Stimulated activated CD8-positive, alpha-beta memory T cell treated with anti-CD3 and anti-CD28 coated beads, Interleukin-12 subunit alpha, Interleukin-12 subunit beta, amount 100 ng/mL, for 24 hours (primary cell): ENCODE data around the gene KCNG2.

Experiments
- DNase-seq: peaks from one replicate; pipeline ENCODE4 v3.0.0-alpha.2; 2020; ENCODE audit errors: extremely low read depth

Gene KCNG2

DNA sequence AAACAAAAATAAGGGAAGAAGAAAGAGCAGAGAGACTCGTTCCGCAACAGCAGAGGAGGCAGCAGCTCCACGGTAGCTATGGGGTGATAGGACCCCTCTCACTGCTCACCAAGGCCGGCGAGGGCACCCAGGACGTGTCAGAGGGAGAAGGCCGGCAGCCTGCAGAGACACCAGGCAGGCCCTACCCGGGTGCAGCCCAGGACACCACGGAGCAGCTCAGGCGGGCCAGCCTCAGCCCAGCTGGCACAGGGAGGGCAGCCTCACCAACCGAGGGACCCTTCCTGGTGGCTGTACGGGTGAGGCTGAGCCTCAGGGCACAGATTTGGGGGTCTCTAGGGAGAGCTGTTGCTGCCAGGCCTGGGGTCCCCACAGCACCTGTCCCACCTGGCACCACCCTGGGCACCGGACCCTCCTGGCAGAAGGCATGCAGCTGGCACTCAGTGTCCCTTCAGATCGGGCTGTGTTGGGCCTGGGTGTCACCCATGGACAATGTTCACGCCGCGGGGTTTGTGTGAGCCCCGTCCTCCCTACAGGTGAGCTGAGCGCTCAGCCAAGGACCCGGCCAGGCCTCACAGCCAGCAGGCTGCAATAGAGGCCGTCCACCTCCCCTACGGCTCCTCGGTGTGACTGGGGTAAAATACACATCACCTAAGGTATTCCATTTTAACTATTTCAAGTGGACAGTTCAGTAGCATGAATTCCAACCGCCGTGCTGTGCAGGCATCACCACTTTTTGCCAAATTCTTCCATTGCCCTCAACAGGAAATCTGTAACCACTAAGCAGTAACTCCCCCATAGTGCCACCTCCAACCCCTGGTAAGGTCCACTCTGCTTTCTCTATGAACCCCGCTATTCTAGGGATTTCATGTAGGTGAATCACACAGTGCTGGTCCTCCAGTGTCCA is 21.6 kb downstream of the KCNG2 start:
- DNase-seq, result no peak

DNA sequence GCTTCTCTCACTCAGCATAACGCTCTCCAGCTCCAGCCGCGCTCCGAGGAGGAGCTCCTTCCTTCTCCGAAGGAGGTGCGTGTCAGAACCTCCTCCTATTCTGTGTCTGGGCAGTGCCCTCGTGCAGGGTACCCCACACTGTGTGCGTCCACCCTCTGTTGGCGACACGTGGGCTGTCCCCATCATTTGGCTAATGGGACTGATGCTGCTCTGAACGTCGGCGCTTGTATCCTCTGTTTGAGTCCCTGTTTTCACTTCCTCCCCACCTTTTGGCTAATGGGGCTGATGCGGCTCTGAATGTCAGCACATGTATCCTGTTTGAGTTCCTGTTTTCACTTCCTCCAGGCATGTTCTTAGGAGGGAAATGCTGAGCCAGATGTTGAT is 22.2 kb downstream of the KCNG2 start:
- no peak for DNase-seq

DNA sequence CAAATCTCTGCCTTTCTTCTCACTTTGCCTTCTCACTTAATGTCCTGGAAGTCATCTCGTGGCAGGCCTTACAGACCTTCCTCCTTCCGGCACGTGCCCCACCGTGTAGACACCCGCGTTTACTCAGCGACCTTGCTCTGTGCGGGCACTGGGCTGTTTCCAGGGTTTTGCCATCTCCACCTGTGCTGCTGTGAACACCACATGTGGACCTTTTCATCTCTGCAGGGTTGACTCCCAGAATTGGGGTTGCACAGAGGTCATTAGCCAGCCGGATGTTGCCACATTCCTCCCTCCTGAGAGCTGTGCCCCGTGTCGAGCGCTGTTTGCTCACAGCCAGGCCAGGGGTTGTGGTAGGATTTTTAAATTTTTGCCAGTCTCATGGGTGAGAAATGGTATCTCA is 25.4 kb downstream of the KCNG2 start:
- DNase-seq, result no peak

DNA sequence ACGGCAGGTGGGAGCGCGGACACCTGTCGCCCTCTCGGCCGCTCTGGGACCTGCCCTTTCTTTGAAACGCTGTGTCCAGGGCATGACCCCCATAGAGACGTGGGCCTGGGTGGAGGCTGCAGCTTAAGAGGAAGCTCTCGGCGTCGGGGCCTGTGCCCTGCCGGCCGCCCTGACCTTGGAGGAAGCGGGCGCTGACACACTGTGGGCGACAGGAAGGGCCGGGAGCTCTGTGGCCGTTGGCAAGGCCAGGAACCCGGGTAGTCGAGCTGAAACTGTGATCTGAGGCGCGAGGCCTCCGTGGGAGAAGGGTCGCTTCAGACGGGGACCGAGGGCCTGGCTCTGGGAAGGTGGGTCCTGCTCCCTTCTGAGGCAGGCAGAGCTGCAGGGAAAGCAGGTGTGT is 28.2 kb downstream of the KCNG2 start:
- no peak for DNase-seq

DNA sequence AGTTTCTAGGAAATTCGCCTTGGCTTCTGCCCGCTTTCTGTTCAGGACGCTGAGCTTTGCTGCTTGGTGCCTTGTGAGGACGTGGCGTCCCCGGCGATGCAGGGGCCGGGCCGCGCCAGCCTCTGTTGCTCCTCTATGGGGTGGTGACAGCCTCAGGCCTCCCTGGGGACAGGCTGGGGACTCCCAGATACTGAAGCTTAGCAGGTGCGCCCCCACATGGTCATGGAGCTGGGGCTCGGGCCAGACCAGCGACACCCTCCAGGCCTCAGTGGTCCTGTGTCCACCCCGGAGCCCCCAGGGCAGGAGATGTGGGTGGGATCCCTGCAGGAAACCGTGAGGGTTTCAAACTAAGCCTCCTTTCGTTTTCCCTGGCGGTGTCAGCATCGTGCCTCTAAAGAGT is 29.2 kb downstream of the KCNG2 start:
- DNase-seq, result no peak

DNA sequence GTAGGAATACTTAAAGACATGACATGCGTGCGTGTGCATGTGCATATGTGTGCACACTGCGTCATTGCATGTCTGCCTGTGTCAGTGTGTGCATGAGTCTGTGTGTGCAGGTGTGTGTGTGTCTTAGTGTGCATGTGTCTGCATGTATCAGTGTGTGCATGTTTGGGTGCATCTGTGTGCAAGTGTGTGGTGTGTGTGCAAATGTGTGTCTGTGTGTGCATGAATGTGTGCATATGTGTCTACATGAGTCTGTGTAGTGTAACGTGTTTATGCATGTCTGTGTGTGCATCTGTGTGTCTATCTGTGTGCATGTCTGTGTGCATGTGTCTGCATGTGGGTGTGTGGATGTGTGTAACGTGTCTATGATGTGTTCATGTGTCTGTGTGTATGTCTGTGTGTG is 30.5 kb downstream of the KCNG2 start:
- no peak for DNase-seq

DNA sequence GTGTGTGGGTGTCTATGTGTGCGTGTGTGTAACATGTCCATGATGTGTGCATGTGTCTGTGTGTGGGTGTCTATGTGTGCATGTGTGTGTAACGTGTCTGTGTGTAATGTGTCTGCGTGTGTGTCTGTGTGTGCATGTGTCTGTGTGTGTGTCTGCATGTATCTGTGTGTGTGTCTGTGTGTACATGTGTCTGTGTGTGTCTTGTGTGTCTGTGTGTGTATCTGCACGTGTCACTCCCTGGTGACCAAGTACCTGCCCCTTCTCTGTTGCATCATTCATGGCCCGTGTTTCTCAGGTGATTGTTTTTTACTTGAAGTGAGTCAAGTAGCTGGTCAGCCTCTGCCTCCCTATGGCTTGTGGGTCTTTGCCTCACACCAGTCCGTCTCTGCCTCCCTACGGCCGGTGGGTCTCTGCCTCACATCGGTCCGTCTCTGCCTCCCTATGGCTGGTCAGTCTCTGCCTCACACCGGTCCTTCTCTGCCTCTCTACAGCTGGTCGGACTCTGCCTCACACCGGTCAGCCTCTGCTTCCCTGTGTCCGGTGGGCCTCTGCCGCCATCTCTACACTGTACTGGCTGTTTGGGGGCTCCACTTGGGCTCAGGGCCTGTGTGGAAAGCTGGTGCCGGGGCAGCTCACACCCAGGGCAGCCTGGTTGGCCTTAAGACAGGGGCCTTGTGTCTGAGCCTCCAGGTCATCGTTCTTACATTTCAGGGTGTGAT is 31.6 kb downstream of the KCNG2 start:
- DNase-seq, result no peak

DNA sequence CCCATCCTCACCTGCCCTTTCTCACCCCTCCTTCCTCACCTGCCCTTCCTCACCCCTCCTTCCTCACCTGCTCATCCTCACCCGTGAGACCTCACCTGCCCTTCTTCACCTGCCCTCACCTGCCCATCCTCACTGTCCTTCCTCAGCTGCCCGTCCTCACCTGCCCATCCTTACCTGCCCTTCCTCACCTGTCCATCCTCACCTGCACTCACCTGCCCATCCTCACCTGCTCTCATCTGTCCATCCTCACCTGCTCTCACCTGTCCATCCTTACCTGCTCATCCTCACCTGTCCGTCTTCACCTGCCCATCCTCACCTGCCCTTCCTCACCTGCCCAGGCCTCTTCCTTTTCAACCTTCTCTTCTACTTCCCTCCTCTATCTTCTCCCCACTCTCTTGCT is 34.4 kb downstream of the KCNG2 start:
- no peak for DNase-seq

DNA sequence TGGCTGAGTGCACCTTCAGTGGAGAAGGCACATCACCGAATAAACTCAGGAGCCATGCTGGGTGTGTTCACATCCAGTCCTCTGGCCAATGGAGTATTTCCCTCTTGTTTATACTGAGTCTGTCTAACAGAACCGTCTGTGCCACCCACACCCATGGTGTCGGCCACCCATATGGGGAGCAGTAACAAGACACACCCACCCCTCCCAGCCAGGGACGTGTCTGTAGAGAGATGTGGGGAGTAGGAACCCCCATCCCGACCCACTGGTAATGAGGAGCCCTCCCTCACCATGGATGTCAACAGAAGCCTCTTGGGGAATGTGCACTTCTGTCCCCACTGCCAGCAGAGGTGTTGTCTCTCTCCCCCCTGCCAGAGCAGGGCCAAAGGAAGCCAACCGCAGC is 37.1 kb downstream of the KCNG2 start:
- DNase-seq, result no peak

DNA sequence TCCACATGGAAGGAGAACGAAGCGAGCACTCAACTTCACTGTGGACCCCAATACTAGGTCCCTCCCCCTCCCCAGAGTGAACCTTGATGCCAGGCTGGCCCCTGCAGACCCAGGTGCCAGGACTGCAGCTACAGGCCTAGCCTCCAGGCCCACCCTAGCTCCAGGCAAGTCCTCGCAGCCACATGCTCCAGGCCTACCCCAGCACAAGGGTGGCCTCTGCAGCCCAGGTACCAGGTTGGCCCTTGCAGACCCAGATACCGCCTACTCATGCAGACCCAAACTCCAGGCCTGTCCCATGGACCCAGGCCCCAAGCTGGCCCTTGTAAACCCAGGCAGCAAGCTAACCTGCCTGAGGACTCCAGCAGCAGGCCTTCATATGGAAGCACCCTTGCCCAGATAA is 44.2 kb downstream of the KCNG2 start:
- DNase-seq, result no peak

DNA sequence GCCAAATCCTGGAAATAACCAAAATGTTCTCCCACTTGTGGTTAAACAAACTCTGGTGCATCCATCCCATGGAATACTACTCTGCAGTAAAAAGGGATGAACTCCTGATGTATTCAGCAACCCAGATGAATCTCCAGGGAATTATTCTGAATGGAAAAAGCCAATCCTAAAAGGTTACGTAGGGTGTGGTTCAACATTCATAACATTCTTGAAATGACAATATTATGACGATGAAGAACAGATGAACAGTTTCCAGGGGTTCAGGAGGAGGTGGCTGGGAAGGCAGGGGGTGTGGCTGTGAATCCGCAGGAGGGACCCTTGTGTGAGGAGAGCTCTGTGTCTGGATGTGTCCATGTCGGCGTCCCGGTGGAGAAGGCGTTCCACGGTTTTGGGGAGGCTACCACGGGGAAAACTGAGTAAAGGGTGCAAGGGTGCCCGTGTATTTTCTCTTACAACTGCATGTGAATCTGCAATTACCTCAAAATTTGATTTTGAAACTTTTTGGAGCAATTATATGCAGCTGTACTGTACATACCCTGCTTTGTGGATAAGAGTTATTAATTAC is 47.3 kb downstream of the KCNG2 start:
- DNase-seq, result no peak

DNA sequence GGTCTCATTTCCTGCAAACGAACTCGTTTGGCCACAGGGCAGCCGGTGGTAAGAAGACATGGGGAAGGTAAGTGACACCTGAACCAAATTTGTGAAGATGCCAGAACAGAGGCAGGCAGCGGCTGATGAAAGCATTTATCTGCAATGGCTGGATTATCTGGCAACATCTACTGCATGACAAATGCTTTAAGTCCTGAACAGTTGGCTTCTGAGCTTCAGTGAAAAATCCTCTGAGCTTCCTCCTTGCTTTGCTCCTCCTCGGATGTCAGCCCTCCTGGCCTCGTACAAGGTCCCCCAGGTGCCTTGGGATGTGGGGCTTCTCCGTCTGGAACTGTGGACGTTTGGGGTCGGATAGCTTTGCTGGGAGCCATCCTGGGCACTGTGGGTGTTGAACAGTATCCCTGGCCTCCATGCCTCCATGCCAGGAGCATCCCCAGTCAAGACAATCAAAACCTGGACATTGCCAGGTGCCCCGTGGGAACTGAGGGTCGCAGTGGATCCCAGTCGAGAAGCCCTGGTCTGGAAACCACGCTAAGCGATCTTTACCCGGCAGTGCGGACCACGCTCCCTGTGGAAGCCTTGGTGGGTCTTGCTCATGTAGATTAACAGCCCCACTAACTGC is 49.3 kb downstream of the KCNG2 start:
- DNase-seq, result no peak

DNA sequence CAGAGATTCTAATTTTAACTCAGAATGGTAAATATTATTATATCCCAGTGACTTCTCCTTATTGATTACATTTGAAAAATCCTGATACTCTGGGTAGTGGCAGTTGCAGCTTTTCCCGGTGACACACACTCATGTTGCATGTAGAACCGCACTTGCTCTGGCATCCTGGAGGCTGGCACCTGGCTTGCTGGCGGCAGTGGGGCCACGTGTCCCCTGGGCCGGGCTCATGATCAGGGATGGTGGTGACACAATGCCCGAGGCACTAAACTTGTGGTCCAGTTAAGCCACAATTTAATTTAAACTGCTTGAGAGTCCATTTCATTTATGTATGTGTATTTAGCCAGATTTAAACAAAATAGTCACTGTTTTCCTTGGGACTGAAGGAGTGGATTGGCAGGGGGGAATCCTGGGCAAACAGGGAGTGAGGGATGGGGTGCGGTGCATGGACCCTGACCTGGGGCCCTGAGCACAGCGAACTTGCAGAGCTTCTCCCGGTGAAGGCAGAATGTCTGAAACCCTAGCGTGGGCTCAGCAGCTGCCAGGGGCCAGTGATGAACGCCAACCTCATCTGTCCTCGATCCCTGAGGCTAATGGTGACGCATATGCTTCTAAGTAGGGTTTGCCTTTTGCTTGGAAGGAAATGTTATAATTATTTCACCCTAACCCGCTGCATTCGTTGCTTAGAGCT is 50.0 kb downstream of the KCNG2 start:
- DNase-seq, result no peak

DNA sequence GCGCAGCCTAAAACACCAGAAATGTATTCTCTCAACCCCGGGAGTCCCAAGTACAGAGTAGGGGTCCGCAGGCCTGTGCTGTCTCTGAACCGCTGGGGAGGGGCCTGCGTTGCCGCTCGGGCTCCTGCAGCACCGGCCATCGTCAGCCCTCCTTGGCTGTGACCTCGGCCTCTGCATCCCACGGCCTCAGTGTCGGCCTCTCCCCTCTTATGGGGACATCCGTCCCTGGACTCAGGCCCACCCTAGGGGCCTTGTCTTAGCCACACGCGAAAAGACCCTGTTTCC is 50.5 kb downstream of the KCNG2 start:
- no peak for DNase-seq

DNA sequence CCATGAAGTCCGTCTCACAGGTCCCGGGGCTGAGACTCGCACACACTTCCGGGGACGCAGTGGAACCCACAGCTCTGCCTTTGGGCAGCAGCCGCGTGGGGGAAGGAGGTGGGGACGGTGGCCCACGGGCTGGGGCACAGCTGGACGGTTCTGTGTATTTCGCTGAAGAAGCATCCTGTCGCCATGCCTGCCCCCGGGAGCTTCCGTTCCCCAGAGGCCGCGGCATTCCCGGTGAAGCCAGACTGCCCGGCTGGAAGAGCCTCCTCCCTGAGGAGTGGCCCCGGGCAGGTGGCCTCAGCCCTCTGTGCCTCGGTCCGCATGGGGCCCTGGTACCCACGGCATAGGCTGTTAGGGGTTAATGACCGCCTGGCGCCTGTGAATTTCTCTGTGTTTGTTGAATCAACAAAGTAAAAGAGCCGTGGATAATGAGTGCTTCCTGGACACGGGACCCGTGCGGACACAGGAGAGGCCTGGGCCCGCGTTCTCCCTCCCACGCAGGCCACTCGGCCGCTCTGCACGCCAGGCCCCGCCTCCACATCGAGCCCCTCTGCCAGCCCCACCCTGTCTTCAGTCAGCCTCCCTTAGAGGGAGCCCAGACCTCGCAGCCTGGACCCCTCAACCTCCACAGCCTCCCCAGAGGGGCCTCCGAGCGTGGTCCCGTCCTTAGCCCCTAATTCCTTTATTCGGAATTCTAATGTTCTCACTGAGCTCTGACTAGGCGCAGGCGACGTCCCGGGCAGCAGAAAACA is 51.0 kb downstream of the KCNG2 start:
- DNase-seq, result no peak

DNA sequence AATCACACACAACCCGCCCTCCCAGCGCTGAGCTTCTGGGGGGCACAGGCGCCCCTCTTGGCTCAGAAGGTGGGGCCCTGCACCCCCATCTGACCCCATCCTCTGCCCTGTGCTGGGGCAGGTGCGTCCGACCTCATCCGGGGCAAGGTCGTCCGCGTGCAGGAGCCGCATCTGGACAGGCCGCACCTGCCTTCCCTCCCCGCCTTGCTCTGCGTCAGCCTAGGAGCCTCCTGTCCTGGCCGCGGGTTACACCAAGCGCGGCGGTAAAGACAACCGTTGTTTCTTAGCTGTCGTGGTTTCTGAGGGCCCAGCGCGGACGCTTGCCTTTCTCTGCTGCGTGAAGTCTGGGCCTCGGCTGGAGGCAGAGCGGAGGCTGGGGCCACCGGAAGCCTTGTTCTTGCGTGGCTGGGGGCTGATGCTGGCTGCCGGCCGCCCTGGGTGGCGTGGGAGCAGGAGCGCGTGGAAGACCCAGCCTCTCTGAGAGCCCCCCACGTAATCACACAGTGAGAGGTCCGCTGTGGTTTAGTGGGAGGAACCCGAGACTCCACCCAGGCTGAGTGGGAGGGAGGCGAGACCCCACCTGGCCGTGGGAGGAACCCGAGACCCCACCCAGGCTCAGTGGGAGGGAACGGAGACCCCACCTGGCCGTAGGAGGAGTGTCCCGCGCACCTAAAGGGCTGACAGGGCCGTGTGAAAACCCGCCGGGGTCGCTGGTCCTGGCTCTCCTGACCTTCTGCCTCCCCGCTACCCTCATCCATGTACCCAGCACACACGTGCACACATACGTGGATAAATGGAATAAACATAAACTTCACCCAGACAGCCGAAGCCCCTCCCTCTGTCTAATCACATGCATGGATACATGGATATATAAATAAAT is 51.8 kb downstream of the KCNG2 start:
- no peak for DNase-seq

DNA sequence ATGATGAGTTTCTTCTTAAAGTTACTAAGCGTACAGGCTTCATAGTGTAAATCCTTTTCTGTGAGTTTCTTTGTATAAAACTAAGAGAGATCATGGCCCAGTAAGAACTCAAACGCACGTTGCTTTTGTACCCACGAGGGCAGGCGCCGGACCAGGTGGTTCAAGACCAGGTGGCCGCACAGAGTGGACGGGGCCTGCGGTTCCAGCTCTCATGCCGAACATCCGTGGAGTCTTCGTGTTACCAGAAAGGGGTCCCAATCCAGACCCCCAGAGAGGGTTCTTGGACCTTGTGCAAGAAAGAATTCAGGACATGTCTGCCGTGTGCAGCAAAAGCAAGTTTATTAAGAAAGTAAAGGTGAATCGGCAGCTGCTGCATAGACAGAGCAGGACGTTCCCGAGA is 53.0 kb downstream of the KCNG2 start:
- no peak for DNase-seq

DNA sequence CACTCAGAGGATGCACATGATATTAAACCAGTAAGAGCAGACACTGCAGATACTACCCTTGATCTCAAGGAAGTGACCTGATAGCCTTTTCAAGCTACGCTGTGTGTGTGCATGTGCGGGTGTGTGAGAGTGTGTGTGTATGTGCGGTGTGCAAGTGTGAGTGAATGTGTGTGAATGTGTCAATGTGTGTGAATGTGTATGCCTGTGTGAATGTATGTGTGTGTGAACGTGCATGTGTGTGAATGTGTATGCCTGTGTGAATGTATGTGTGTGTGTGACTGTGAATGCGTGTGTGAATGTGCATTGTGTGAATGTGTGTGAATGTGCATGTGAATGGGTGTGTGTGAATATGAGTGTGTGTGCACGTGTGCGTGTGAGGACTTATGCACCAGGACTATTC is 53.8 kb downstream of the KCNG2 start:
- no peak for DNase-seq

DNA sequence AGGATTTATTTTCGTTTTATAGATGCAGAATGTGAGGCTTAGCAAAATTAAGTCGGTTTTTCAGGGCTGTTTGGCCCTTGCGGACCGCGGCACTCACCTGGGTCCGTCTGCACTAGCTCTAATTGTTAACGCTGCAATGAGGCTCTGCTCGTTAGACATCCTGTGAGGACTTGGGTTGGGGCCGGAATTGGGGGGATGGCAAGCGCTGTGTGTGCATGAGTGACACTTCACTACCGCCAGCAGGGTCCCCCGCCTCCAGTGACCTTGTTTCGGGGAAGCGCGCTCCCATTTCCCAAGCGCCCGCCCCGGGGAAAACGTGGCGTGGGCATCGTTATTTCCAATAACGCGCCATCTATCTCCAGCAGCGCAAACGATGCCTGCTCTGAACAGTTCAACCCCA is 54.2 kb downstream of the KCNG2 start:
- DNase-seq, result no peak

DNA sequence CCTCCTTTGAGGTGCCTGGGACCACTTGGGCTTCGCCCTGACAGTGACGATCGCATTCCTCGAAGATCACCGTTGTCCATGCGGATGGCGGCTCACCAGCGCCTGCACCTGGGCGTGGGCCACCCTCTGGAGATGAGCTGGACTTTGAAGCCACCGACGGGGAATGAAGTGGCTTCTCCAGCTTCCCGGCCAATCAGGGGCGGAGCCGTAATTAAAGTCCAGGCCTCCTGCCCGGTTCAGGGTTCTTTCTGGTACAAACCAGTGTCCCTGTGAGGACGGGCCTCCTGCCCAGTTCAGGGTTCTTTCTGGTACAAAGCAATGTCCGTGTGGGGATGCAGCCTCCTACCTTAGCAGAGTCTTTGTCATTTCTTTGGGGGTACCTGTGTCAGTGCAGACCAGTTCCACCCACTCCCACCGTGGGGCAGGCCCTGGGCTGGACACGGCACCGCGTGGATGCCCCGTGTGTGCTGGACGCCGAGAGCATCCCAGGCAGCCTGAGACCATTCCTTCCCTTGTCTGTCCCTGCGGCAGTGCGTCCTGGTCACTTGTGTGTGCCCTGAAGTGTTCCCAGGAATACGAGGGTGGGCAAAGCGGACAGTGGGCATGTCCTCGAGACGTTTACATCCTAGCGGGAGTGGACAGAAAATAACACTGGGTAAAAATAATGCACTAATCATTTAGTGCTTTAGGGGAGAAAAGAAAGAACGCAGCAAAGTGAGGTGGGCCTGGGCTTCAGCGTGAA is 55.0 kb downstream of the KCNG2 start:
- DNase-seq, result no peak
